Measurements from ENCODE around the gene EPAS1. TPM values are rescaled to one million over a fixed set of nuclear protein-coding genes. Genes with fewer than 3 reads are reported as not detected.

The EPAS1 gene
- total and polyA plus RNA-seq, 2 of the 8 experiments (the other 6 are each of a cell fraction or from before 2014, with no cell fraction given), result 2.0 to 4.9 TPM

DNA sequence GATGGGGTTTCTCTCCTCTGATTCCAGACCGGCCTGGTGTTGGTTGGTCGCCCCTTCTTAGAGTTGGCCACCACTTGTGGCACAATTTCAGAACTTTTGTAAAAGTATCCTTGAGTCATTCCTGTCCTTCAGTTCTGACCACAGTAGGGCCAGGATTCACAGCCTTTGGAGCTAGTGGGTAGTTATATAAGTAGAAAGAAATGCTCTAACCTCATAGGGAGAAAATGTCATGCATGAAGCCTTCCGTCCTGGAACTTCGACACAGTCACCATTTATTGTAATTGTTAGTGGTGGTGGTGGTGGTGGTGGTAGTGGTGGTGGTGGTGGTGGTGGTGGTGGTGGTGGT, 65.4 kb downstream of the EPAS1 start:
- H3K79me1 ChIP-seq (ENCODE audit: low read depth, low read length), result no peaks in the 10 kb centered on the region
- H2BK20ac ChIP-seq (ENCODE audit: low read length), result no peak overlapping the region
- H4K5ac ChIP-seq (ENCODE audit: insufficient read length, low read depth, low read length), result no peak overlapping the region
- POLR2A ChIA-PET (ENCODE audit: partially characterized antibody), result no interaction called here
- H3K56ac ChIP-seq (replicated peaks; ENCODE audit: insufficient read length, low read depth, low read length), result no peak overlapping the region
- no peak for DNase-seq (ENCODE audit: low read depth in 1 of 2, low spot score in 2 of 2)
- H3K36me3 ChIP-seq (ENCODE audit: control insufficient read depth in 2 of 4, insufficient read depth in 4 of 4, low read length in 3 of 4), result no peaks in the 10 kb centered on the region
- no peaks in the 10 kb centered on the region for H3K79me2 ChIP-seq (ENCODE audit: control insufficient read depth in 1 of 2, insufficient read depth in 2 of 2, low read length in 2 of 2)
- H4K8ac ChIP-seq (ENCODE audit: extremely low read depth, insufficient read depth, low read length), result no peak overlapping the region; the same call in 1 of the 2 replicates
- no peaks in the 10 kb centered on the region for H3K4me1 ChIP-seq (replicated peaks in 1 of 4; ENCODE audit: control insufficient read depth in 3 of 4, insufficient read depth in 4 of 4, low read length in 3 of 4)
- no peak overlapping the region for H3K14ac ChIP-seq (ENCODE audit: insufficient read length)
- H2BK5ac ChIP-seq (ENCODE audit: low read depth, low read length), result no peak overlapping the region
- no peaks in the 10 kb centered on the region for H3K23me2 ChIP-seq (ENCODE audit: low read depth, low read length)
- no peak overlapping the region for H2BK120ac ChIP-seq (replicated peaks; ENCODE audit: low read depth, low read length)
- no peak overlapping the region for H3K23ac ChIP-seq (ENCODE audit: insufficient read length)
- H3K4me3 ChIP-seq (ENCODE audit: extremely low read depth in 1 of 4, insufficient read depth in 2 of 4, low read depth in 3 of 4, low read length in 4 of 4), result no peak overlapping the region
- H2AK5ac ChIP-seq (ENCODE audit: low read depth, low read length), result no peak overlapping the region
- H3K9ac ChIP-seq (replicated peaks in 1 of 4; ENCODE audit: extremely low read depth in 1 of 4, low read depth in 3 of 4, low read length in 3 of 4), result no peak overlapping the region
- no peak overlapping the region for H3K4me2 ChIP-seq (ENCODE audit: insufficient read depth in 1 of 2, low read depth in 2 of 2, low read length in 2 of 2)
- H3K27ac ChIP-seq (ENCODE audit: low read depth, low read length), result no peak overlapping the region
- no peak overlapping the region for H3K18ac ChIP-seq (ENCODE audit: extremely low read depth, low read length)
- no peak for FAIRE-seq
- WGBS, 2 experiments (ENCODE audit: extremely low coverage in 1 of 2, insufficient coverage in 1 of 2, insufficient read length in 1 of 2, insufficient replicate concordance in 2 of 2, low coverage in 1 of 2, low lambda C conversion rate in 2 of 2, missing lambda C conversion rate in 1 of 2), result 84% methylated on average over 4 of the region's 4 CpGs; no CpG with 5 or more reads in 1 of the 2 experiments
- no peak overlapping the region for H3K4ac ChIP-seq (replicated peaks; ENCODE audit: insufficient read length, low read depth, low read length)
- peaks cover 0 to 3% of the 10 kb centered on the region in 2 experiments; a peak in 1 of 4 replicates for H3K9me3 ChIP-seq (ENCODE audit: insufficient read depth in 2 of 2, low read depth in 1 of 2, low read length in 1 of 2)
- H4K91ac ChIP-seq (replicated peaks; ENCODE audit: insufficient read length, low read length), result no peak overlapping the region
- no peak overlapping the region for H2BK15ac ChIP-seq (ENCODE audit: low read length)
- H2AFZ ChIP-seq (ENCODE audit: low read length), result no peak overlapping the region
- no peaks in the 10 kb centered on the region for H4K20me1 ChIP-seq (replicated peaks in 1 of 2; ENCODE audit: control insufficient read depth in 1 of 2, insufficient read depth in 2 of 2, low read length in 2 of 2)
- no peaks in the 10 kb centered on the region for H3K27me3 ChIP-seq (replicated peaks in 1 of 4; ENCODE audit: control insufficient read depth in 3 of 4, extremely low read depth in 1 of 4, insufficient read depth in 3 of 4, low read length in 3 of 4)
- CTCF ChIA-PET (ENCODE audit: partially characterized antibody), result interaction anchor here (0.8 to 2.5 kb wide), 13 partner anchors 9 to 370 kb away, joined by 3 to 9 read pairs (median 4); partner anchors contain the start of gene EPAS1
- no peak overlapping the region for H2BK12ac ChIP-seq (ENCODE audit: low read depth, low read length)
- TF ChIP-seq TCF12 (IDR thresholded peaks at IDR 0.05; ENCODE audit: low read depth, low read length) (no peak), CHD2 (IDR thresholded peaks at IDR 0.05; ENCODE audit: low read length) (no peak), KDM4A (IDR thresholded peaks at IDR 0.05; ENCODE audit: low read depth, low read length, severe bottlenecking) (no peak), RAD21 (IDR thresholded peaks at IDR 0.05 in 1 of 2, conservative IDR thresholded peaks at IDR 0.05 in 1 of 2; ENCODE audit: low read depth in 2 of 2, low read length in 2 of 2) (no peak), CREB1 (IDR thresholded peaks at IDR 0.05) (no peak)
- TF ChIP-seq, protein P1, sequence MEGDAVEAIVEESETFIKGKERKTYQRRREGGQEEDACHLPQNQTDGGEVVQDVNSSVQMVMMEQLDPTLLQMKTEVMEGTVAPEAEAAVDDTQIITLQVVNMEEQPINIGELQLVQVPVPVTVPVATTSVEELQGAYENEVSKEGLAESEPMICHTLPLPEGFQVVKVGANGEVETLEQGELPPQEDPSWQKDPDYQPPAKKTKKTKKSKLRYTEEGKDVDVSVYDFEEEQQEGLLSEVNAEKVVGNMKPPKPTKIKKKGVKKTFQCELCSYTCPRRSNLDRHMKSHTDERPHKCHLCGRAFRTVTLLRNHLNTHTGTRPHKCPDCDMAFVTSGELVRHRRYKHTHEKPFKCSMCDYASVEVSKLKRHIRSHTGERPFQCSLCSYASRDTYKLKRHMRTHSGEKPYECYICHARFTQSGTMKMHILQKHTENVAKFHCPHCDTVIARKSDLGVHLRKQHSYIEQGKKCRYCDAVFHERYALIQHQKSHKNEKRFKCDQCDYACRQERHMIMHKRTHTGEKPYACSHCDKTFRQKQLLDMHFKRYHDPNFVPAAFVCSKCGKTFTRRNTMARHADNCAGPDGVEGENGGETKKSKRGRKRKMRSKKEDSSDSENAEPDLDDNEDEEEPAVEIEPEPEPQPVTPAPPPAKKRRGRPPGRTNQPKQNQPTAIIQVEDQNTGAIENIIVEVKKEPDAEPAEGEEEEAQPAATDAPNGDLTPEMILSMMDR (IDR thresholded peaks at IDR 0.05; ENCODE audit: control extremely low read depth in 1 of 3, insufficient read depth in 1 of 3, low read depth in 1 of 3, low read length in 3 of 3), result no peak
